Measurements from ENCODE around the gene WDR82.

WDR82 gene

DNA sequence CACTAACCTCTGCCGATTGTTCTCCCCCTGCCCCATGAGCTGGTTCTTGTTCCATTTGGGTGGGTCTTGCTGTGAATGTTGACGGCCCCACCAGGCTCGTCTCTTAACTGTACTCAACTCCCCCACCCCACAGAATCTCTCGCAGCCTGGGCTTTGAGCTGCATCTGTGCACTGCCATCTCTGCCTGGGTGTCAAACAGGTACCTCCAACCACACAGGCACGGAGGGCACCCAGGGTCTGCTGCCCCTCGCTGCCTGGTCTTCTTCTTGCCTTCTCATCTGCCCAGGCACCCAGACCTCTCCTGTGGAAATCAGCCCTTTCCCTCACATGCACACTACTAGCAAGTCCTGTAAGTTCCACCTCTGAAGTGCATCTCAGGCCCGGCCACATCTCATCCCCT, 63.1 kb downstream of the WDR82 start:
- FAIRE-seq (no peak), DNase-seq (ENCODE audit: insufficient read length, low spot score) (no peak)
- TF ChIP-seq, protein P1, sequence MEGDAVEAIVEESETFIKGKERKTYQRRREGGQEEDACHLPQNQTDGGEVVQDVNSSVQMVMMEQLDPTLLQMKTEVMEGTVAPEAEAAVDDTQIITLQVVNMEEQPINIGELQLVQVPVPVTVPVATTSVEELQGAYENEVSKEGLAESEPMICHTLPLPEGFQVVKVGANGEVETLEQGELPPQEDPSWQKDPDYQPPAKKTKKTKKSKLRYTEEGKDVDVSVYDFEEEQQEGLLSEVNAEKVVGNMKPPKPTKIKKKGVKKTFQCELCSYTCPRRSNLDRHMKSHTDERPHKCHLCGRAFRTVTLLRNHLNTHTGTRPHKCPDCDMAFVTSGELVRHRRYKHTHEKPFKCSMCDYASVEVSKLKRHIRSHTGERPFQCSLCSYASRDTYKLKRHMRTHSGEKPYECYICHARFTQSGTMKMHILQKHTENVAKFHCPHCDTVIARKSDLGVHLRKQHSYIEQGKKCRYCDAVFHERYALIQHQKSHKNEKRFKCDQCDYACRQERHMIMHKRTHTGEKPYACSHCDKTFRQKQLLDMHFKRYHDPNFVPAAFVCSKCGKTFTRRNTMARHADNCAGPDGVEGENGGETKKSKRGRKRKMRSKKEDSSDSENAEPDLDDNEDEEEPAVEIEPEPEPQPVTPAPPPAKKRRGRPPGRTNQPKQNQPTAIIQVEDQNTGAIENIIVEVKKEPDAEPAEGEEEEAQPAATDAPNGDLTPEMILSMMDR (IDR thresholded peaks at IDR 0.05; ENCODE audit: insufficient read depth, missing control alignments): no peak

DNA sequence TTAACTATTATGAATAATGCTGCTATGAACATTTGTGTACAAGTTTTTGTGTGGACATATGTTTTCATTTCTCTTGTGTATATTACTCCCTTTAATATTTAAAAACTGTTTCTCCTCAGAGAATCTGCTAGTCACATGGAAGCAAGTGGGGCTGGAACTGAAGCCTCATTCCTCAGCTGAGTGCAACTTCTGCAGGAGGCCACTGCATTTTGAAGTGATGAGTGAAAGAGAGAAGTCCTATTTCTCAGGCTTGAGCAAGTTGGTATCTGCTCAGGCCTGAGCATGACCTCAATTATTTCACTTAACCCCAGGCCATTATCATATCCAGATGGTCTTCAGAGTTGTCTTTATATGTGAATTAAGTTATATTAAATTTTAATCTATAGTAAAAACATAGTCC, 64.5 kb downstream of the WDR82 start:
- TF ChIP-seq, protein P1 (IDR thresholded peaks at IDR 0.05; ENCODE audit: insufficient read depth, missing control alignments): no peak
- DNase-seq (ENCODE audit: insufficient read length, low spot score): no peak
- no peak for FAIRE-seq

DNA sequence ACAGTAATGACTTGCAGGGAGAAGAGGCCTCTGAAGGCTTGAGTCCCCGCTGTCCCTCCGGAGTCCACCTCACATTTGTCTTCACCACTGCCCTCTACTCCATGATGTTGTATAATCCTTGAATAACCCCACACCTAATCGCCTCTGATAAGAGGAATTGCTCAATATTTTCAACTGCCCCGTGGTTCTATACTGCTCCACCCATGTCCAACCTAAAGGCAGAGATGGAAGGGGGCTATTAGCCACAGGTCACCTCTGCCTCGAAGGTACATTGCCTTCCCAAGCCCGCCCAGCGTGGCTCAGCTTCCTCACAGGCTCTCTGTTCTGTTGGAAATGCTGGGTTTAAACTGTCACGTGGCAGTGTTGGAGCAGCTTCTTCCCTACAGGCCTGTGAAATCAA, 65.4 kb downstream of the WDR82 start:
- DNase-seq (ENCODE audit: insufficient read length, low spot score) (no peak), FAIRE-seq (no peak)
- TF ChIP-seq, protein P1 (IDR thresholded peaks at IDR 0.05; ENCODE audit: insufficient read depth, missing control alignments): no peak

DNA sequence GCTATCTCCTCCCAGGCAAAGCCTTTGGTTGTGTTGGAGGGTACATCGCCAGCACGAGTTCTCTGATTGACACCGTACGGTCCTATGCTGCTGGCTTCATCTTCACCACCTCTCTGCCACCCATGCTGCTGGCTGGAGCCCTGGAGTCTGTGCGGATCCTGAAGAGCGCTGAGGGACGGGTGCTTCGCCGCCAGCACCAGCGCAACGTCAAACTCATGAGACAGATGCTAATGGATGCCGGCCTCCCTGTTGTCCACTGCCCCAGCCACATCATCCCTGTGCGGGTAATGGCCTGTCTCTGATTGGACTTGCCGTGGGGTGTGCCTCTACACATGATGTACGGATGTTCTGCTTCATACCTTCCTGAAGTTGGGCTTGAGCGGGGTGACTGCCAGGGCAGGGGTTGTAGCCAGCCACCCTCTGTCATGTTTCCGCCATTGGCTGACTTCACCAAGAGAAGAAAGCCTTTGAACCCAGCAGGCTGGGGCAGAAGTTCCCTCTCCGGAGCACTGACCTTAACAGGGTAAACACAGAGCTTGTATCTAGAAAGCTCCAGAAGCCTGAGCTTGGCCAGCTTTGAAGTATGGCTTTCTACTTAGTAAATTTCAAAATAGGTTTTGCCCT, 67.1 kb downstream of the WDR82 start:
- DNase-seq (ENCODE audit: insufficient read length, low spot score) (no peak), FAIRE-seq (no peak)
- TF ChIP-seq, protein P1 (IDR thresholded peaks at IDR 0.05; ENCODE audit: insufficient read depth, missing control alignments): no peak

- FAIRE-seq (no peak), DNase-seq (ENCODE audit: insufficient read length, low spot score) (no peak)
- TF ChIP-seq, protein P1 (IDR thresholded peaks at IDR 0.05; ENCODE audit: insufficient read depth, missing control alignments): no peak
These were observed 67.9 kb downstream of the WDR82 start for GRCh38 chr3:52210550-52211046.

DNA sequence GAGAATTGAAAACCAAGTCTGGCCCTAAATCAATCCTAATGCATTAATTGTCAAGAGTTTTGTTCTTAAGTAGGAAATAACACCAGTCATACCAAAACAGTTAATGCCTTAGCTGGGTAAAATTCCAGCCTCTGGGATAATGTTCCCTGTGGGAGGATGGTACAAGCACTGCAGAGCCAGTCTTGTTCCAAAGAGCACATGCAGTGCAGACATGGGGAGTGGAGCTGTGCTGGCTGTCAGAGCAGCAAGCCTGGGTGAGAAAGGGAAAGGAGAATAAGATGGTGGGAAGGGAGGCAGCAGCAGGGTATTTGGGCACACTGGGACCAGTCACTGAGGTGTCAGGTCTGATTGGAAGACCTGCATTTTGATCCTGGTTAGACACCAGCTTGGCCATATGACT, 68.4 kb downstream of the WDR82 start:
- DNase-seq (ENCODE audit: insufficient read length, low spot score): no peak
- no peak for FAIRE-seq
- TF ChIP-seq, protein P1 (IDR thresholded peaks at IDR 0.05; ENCODE audit: insufficient read depth, missing control alignments): no peak

- TF ChIP-seq, protein P1 (IDR thresholded peaks at IDR 0.05; ENCODE audit: insufficient read depth, missing control alignments): no peak
- DNase-seq (ENCODE audit: insufficient read length, low spot score) (no peak), FAIRE-seq (no peak)
These were observed 69.9 kb downstream of the WDR82 start for GRCh38 chr3:52208556-52208955.

Data from D721Med (cell line).